GM11168 (cell line): ENCODE results near the gene SFTA2.
"Not testable (repeated sequence)": the region's sequence is repeated elsewhere in the genome, so short reads cannot be mapped to it uniquely, and the experiment has no call there.

Experiments used
- in situ Hi-C: fragments of 300-500 bp; cut with MboI; formaldehyde crosslinking; loops from one replicate; pipeline ENCODE4 v1.12.0; 2022; ENCODE audit warnings: low sequenced_read_pairs; ENCODE audit not compliant: unreplicated experiment

Gene SFTA2

DNA sequence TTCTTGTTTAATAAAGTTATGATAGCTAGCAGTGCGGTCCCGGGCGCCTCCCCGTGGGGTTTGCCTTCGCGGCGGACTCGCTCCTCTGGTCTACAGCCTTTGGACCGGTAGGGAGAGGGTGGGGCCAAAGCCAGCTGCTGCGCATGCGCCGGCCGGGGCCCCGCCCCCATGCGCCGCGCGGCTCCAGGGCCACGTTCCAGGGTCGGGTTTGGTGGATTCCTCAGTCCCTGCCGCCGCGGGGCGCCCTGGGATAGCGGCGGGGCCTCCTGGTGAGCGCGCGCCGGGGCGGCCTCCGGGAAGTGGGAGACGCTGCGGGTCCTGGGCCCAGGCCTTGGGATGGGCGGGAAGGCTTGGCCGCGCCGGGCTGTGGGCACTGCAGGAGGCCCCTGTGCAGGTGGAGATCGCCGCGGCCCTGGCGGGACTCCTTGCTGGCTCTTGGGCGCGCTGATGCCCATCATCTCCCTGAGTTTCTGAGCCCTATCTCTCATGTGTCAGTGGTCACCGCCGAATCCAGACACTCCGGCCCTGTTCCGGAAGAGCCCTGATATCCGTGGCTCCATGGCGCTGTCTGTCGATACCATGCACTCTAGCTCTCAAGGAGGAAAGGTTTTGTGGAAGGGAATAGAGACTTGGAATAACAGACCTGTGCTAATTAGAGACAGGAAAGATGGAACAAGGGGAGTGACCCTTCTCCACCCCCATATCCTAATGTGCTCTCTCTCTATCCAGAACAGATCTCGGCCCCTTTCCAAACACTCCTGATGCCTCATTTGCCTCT, 17.7 kb downstream of the SFTA2 start, which contains the start of gene VARS2:
Gene VARS2, plus strand, starts transcription at position 163 of the 778 bp plus-strand sequence. Its CDS starts 599 bp downstream, at position 762.
- in situ Hi-C loops = loop anchor here (10.0 kb wide), 1 partner anchor 161 kb away; no protein-coding TSS in a partner anchor

DNA sequence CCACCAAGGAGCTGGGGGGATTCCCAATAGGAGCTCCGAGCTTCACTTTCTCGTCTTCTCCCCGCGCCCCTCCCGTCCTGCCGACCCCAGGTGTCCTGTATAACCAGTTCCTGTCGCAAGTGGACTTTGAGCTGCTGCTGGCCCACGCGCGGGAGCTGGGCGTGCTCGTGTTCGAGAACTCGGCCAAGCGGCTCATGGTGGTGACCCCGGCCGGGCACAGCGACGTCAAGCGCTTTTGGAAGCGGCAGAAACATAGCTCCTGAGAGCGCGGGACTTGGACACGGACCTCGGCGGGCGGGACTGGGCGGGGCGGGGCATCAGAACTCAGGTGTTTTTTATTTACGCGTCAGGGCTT, 18.3 kb downstream of the SFTA2 start:
- in situ Hi-C loops = loop anchor here (10.0 kb wide), 1 partner anchor 161 kb away; no protein-coding TSS in a partner anchor

DNA sequence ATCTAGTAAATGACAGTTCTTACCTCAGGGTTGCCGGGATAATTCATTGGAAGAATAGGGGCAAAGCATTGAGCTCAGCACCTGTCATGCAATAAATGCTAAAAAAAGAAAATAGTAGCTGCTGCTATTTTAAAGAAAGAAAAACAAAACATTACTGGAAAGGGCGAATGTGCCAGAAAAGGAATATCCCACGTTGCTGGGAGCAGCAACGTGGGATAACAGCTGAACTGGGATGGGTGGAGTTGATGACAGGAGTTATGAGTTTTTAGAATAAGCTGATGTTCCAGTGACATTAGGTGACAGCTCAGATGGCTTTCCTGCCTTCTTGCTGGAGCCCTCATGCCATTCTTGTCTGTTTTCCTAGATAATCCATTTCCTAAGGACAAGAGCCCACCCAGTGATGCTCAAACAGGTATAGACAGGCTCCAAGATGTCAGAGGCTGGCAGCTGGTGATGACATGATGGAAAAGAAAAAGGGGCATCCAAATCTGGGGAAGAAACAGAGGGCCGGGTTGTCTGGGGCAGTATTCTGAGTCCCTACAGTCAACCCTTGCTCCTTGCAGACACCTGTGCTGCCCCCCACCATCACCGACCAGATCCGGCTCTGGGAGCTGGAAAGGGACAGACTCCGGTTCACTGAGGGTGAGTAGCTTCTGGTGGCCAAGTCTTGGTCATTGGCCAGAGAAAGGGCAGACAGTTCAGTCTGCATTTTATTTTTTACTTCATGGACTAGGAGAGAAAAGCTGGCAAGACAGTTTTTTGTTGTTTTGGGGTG, 19.0 kb downstream of the SFTA2 start:
- in situ Hi-C loops = loop anchor here (10.0 kb wide), 1 partner anchor 162 kb away; no protein-coding TSS in a partner anchor

DNA sequence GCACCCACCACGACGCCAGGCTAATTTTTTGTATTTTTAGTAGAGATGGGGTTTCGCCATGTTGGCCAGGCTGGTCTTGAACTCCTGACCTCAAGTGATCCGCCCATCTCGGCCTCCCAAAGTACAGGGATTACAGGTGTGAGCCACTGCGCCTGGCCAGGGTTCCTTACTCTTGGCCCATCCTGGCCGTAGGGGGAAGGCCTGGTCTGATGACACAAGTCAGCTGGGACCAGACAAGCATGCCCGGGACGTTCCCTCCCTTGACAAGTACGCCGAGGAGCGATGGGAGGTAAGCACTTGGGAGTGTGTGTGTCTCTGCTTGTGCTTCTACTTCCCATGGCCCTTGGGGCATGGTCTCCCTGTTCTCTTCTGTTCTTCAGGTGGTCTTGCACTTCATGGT, 21.5 kb downstream of the SFTA2 start:
- in situ Hi-C loops = loop anchor here (10.0 kb wide), 1 partner anchor 164 kb away; no protein-coding TSS in a partner anchor

DNA sequence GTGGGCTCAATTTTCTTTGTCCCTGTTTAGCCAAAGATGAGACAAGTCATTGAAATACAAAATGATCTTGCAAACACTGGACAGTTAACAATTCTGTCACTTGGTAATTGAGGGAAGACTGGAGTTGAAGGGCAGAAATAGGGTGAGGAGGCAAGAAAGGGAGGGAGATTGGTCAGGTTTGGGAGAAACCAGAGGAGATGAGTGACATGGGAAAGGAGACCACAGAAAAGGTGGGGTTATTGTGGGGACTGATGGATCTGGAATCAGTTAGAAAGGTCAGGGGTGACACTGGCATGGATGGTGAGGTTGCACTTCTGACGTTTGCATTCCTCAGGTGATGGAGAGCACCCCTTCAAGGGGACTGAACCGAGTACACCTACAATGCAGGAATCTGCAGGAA, 23.3 kb downstream of the SFTA2 start:
- in situ Hi-C loops = no loop called here

DNA sequence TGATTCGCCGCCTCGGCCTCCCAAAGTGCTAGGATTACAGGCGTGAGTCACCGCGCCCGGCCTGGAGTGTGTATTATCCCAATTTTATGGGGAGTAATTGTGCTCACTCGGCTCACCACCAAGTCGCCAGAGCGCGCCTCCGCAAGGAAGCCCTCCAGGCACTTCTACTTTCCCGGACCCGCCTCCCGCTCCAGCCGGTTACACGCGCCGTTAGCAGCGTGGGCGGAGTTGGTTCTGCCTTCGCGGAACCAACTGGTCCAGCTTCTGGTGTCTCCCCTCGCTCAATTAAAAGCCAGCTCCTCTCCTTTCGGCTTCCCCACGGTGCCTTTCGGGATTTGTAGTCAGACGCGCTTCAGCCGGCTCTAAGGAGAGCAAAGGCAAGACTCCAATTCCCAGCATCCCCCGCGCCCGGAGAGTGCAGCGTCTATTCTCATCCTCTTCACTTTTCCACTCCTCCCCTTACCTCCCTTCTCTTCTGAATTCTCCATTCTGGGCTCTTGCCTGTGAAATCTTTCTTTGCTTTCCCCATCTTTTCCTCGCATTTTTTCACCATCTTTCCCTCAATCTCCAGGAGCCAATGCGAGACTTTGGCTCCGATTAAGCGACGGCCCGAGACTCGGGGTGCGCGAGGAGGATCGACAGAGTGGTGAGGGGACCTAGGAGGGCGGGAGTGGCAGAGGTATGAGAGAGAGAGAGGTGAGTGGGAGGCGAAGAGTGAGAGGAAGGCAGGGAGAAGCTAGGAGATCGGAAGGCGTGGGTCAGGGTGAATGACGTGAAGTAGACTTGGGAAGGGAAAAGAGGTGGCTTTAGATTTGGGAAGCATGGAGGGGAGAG, 24.0 kb downstream of the SFTA2 start, which contains the start of gene GTF2H4:
Gene GTF2H4, plus strand, starts transcription at position 450 of the 834 bp plus-strand sequence.
- in situ Hi-C loops = no loop called here

DNA sequence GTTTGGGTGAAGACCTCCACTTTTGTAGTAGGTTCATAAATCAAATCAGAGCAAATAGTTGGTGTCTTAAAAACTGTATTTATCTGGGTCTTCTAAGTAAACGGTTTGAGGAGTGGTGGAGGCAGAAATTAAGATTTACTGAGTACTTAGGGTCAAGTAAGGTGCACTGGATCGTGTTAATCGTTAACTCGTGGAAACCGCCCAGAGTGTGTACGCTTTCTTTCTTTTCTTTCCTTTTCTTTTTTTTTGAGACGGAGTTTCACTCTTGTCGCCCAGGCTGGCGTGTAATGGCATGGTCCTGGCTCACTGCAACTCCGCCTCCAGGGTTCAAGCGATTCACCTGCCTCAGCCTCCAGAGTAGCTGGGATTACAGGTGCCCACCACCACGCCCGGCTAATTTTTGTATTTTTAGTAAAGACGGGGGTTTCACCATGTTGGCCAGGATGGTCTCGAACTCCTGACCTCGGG, 24.6 kb downstream of the SFTA2 start:
- in situ Hi-C loops = not testable (repeated sequence)

DNA sequence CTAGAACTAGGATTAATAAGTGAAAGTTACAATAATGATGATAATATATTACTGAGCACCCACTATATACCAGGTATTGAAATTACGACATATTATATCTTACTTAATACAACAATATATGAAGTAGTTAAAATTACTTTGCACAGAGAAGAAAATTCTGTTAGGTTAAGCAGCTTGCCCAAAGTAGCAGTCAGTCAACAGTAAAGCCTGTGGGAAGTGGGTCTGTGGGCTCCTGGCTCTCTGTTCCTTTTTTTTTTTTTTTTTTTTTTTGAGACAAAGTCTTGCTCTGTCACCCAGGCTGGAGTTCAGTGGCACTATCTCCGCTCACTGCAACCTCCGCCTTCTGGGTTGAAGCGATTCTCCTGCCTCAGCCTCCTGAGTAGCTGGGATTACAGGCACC, 28.7 kb downstream of the SFTA2 start:
- in situ Hi-C loops = no loop called here

DNA sequence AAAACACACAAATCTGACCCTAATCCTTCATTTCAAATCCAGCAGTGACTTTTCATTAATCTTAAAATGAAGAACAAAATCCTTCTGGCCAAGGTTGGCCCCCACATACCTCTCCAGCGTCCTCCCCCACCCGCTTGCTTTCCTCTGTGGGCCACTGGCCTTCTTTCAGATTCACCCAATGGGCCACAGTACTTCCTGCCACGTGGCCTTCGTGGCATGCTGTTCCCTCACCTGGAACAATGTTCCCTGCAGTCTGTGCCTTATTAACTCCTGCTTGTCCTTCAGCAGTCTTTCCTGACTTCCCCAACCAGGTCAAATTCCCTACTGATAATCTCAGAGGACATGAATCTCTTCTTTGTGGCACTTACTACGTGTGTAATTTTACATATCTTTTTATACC, 29.3 kb downstream of the SFTA2 start:
- in situ Hi-C loops = no loop called here

DNA sequence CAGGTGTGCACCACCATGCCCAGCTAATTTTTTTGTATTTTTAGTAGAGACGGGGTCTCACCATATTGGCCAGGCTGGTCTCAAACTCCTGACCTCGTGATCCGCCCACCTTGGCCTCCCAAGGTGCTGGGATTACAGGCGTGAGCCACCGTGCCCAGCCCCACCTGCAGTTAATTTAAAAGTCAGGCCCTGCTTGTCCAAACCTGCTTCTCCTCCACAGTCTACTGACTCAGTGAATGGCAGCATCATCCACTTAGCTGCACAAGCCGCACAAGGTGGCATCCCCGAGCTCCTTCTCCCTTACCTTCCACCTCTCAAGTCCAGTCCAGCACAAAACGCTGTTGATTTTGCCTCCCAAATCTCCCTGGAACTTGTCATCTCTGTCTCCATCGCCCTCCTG, 29.8 kb downstream of the SFTA2 start:
- in situ Hi-C loops = not testable (repeated sequence)

DNA sequence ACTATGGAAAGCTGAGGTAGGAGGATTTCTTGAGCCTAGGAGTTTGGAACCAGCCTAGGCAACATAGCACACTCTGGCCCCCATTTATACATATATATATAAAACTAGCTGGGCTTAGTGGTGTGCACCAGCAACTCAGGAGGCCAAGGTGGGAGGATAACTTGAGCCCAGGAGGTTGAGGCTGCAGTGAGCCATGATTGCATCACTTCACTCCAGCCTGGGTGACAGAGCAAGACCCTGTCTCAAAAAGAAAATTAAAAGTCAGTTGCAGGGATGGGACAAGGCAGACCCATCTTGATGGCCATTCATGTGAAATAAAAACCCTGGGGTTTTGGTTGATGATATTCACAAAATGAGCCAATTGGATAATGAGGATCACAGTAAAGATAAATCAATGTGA, 30.5 kb downstream of the SFTA2 start:
- in situ Hi-C loops = no loop called here

DNA sequence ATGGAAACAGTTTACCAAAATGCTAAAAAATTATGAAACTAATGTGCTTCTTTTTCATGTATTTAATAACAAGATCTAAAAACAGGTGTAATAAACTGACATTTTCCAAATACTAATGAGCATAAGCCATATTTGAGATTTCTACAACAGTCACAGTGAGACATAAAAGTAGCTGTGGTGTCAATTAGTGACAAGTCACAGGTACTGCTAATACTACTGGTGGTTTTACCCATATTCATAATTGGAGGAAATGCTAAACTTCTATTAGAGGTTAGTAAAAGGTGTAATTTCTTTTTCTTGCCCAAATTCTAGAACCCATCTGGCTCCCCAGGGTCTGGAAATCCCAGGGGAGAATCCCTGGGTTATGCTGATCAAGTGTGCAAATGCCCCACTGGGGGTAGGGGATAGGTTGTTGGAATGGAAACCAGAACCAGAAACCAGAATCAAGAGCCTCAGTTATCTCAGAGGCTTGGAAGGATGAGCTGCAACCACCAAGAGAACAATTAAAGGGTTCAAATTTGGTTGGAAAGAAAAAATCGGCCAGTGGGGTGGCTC, 31.0 kb downstream of the SFTA2 start:
- in situ Hi-C loops = no loop called here

DNA sequence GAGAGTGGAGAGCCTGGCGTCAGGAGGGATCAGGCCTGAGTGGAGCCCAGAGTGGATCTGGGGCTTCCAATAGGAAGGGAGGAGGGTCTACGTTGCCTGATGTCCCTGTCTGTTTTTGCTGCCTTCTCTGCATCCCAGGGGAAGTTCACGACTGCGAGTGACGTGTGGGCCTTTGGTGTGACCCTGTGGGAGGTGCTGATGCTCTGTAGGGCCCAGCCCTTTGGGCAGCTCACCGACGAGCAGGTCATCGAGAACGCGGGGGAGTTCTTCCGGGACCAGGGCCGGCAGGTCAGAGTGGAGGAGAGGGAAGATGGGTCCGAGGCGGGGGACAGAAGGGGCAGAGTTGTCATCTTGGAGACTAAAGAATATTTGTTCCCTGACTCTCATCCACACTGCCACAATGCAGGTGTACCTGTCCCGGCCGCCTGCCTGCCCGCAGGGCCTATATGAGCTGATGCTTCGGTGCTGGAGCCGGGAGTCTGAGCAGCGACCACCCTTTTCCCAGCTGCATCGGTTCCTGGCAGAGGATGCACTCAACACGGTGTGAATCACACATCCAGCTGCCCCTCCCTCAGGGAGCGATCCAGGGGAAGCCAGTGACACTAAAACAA, 33.1 kb downstream of the SFTA2 start:
- in situ Hi-C loops = no loop called here

DNA sequence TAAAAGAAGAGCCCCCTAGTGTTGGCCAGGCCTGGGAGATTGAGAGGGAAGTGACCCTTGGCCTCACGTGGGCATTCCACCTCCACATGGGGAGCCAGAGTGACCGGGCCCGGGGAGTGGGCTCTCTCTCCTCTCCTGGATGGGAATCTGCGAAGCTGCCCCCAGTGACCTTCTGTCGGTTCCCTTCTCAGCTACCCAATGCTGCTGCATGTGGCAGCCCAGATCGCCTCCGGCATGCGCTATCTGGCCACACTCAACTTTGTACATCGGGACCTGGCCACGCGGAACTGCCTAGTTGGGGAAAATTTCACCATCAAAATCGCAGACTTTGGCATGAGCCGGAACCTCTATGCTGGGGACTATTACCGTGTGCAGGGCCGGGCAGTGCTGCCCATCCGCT, 34.1 kb downstream of the SFTA2 start:
- in situ Hi-C loops = no loop called here

DNA sequence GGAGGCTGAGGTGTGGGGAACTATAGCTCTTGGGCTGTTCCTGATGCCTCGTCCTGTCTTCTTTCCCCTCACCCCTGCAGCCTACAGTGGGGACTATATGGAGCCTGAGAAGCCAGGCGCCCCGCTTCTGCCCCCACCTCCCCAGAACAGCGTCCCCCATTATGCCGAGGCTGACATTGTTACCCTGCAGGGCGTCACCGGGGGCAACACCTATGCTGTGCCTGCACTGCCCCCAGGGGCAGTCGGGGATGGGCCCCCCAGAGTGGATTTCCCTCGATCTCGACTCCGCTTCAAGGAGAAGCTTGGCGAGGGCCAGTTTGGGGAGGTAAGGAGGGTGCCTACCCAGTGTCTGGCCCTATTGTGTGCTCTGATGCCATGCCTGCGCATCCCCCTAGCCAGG, 35.4 kb downstream of the SFTA2 start:
- in situ Hi-C loops = no loop called here

DNA sequence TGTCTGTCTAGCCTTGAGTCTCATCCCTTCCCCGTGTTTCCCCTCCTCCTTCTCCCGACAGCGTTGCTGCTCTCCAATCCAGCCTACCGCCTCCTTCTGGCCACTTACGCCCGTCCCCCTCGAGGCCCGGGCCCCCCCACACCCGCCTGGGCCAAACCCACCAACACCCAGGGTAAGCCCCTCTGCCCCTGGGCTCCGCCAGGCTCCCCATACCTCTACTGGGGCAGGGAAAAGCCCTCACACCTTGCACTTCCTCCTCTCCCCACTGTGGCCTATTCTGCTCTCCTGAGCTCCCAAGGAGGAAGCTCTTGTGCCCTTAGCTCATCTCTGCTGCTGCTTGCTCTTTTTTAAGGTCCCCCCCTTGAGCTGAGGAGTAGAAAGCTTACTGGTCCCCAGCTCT, 36.6 kb downstream of the SFTA2 start:
- in situ Hi-C loops = no loop called here

DNA sequence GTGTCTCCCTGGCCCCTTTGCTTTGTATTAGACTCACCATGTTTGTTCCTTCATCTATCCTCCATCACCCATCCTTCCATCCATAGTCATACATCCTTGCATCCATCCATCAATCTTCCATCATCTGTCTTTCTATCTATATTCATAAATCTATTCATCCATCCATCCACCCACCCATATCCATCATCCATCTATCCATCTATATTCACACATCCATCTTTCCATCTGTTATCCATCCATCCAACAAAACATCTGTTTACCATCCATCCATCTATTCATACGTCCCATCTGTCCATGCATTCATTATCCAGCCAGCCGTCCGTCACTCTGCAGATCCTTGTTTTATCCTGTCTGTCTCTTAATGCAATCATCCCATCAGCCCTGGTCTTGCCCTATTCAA, 37.0 kb downstream of the SFTA2 start:
- in situ Hi-C loops = no loop called here

DNA sequence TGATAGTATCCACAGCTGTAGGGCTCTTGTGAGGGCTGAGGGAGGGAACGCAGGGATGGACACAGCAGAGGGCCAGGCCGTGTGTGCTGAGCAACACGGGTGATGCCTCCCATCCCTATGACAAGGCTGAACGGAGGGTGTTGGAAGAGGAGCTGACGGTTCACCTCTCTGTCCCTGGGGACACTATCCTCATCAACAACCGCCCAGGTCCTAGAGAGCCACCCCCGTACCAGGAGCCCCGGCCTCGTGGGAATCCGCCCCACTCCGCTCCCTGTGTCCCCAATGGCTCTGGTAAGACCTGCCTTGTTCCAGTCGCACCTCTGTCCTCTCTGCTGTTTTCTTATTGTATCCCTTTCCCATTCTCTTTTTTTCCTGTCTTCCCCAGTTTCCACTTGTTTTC, 37.6 kb downstream of the SFTA2 start:
- in situ Hi-C loops = no loop called here

DNA sequence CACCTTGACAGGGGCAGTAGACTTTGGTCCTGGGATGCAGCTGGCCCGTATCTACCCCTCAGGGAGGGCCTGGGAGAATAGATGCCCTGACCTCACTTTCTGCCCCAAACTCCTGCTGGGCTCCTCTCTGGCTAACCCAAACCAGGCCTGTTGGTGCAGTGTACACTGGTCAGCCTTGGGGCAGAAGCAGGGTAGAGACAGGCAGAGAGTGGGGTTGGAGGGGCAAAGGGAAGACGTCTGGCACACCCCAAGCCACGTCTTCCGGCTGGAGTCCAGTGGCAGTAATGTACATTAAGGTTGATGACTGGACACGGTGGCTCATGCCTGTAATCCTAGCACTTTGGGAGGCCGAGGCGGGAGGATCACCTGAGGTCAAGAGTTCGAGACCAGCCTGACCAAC, 38.3 kb downstream of the SFTA2 start:
- in situ Hi-C loops = no loop called here
